CD4-positive, alpha-beta T cell treated with Interleukin-10 for 1 hour (primary cell): ENCODE measurements around the gene ADGRV1.

ENCODE experiments used
- DNase-seq: peaks from one replicate; pipeline ENCODE4 v3.0.0-alpha.2; 2020

Gene ADGRV1

DNA sequence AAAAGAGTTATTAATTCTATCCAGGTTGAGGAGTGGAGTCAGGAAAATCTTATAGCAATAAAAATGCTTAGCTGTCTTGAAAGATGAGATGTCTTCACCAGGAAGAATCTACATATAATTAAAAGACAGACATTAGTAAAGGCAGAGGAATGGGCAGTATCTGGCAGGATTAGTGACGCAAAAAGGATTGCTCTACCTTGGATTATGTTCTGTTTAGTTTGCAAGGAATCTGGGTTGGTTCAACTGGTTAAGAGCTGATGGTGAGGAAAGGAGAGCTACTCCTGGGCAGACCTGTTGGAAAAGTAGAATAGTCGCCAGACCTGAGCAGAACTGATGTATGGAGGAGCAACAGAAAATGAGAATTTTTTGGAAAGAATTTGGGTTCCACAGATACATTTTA, 318.5 kb downstream of the ADGRV1 start:
- DNase-seq, result no peak

DNA sequence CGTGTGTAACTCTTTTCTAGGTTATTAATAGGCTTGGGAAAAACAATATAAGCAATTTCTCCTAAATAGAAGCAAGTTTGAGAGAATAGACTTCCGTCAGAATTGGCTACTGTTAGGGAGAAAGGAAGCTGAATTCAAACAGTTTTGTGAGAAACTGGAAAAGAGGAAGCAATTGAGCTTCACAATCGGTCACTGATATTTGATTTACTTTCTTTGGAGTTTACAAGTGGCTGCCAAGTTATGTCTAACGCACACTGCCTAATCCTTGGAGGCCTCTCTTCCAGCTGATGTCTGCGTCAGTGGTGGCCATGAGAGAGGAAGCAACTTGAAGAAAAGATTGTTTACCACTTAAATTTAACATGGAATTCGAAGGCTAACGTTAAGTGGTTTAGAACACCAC, 319.5 kb downstream of the ADGRV1 start:
- no peak for DNase-seq

DNA sequence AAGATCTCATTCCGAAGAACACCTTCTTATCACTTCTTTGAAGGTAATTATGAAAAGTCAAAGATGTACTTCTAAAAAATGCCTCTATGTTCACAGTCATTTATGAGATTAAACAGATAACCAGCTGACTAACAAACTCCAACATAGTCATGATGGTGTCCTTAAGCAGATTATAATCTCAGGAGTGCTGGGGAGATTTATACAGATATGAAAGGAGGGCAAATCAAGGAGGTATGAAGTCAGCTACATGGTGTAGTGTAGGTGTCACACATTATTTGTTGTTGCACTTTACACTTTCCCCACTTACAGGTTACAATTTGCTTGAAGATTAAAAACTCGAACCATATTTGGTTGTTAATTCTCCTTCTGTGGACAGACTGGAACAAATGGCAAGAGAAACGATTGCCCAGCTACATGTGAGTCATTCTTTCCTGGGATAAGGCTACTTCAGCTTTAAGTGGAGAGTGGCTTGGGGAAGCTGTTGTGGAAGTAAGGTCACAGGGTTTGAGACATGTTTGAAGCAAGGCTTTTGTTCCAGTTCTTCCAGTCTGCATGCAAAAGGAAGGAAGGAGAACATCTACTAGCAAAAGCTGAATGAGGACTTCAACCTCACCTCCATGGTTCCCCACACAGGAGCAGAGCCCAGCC, 320.1 kb downstream of the ADGRV1 start:
- no peak for DNase-seq

DNA sequence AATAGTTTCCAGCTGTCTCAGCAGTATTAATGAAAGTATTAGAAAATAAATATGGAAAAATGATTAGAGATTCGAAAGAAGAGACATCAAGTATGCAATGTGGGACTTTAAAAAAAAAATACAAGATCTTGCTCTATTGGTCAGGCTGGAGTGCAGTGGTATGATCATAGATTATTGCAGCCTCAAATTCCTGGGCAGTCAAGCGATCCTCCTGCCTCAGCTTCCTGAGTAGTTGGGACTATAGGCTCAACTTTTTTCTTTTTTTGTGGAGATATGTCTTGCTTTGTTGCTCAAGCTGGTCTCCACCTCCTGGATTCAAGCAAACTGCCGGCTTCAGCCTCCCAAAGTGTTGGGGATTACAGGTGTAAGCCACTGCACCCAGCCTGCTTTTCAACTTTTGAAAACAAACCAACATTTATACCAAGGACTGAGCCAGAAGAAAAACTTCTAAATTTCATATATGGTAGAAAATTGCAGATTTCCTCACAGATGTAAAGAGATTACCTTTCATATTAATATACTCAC, 323.1 kb downstream of the ADGRV1 start:
- DNase-seq, result no peak

DNA sequence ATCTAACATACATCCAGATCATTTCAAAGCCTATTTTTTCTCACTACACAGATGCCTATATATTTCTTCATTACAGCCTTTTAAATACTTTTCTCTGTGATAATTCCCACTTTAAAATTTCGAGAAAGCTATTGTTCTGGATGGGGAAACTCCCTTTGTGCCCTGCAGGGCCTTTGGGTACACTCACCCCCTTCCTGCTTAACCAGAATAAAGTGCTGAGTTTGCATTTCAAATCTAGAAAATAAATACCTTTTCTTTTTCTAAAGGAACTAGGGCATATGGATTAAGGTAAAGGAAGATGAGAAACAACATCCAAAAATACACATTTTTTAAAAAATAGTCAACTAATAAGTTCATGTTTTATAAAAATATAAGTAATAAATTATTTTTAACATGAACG, 323.9 kb downstream of the ADGRV1 start:
- DNase-seq, result no peak

DNA sequence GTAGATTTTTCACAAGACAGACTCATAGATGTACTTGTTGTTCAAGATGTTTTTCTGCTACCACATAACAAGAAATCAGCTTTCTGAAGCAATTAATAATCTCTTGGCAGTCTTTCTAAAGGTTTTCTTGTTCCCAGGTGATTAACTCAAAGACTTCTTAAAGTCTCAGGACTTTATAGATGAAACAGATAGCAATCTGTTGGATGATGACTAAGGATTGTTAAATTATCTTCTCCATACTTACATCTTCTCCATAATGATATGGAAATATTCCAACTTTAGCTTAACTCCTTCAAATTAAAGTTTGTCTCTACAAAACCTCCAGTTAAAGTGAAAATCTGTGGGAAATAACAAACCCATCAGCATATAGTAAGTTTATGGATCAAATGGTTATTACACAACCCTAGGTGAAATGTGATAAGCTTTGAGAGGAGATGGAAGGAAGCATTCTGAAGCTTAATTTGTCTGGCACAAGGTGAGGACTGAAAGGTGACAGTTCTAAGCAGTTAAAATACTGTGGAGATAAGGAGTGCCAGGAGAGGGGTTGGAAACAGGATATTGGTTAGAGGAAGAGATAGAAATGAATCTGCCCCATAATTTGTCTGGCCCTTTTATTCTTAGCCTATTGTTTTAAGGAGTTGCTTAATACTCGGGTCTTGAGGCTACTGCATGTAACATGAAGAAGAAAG, 326.7 kb downstream of the ADGRV1 start:
- no peak for DNase-seq

DNA sequence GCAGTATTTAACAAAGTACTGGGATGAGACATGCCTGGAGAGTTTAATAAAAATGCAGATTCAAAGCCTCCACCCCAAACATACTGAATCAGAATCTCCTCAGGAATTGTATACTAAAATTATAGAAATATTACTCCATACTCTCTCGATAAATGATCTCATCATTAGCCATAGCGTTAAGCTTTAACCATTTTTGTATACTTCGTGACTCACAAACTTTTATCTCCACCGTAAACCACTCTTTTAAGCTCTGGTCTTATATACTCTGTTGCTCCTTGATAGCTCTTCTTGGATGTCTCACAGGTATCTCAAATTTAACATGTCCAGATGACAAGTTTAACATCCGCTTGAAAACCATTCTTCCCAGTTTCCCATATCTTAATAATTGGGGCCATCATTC, 327.8 kb downstream of the ADGRV1 start:
- no peak for DNase-seq

DNA sequence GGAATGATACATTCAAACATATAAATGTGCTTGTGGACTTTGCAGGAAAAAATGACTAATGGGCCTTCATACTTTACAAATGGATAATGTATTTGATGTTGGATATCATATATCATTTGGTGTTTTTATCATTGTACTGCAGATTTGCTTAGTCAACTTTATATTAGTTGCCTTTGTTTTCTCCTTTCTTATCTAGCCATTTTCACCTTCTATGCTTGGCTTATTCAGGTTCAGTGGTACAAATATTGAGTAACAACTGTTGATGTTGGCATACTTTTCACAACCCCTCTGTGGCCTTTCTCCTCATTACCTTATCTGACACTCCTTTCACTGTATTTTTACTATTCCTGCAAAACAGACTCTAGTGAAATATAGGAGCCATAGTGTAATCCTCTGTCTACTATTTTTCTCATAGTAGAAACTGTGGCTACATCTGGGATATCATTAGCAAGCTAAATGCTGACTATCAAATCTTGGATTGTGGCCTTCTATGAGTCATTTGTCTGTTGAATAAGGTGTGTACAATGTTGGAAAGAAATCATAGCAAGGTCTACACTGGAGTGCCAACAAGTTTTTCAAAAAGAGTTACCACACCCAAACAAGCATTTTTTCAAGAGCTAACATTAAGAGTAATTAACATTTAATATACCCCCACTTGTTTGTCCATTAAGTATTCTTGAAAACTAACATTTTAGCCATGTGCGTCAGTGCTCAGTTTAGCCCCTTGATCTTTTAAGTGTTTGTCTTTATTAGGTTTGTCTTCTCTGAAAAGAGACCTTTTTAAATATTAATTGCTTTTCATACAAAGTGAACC, 330.1 kb downstream of the ADGRV1 start:
- no peak for DNase-seq

DNA sequence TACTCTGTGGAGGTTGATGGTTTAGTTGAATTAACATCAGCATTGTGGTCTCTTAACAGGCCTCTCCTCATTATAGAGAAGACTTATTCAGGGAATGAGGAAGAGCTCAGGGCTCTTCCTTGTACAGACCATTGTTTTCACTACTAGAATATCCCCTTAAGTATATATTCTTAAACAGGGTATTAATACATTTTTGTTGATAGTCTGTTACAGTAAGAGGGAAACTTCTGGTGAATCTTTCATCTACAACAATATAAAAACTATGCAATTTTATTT, 330.7 kb downstream of the ADGRV1 start:
- DNase-seq, result no peak

DNA sequence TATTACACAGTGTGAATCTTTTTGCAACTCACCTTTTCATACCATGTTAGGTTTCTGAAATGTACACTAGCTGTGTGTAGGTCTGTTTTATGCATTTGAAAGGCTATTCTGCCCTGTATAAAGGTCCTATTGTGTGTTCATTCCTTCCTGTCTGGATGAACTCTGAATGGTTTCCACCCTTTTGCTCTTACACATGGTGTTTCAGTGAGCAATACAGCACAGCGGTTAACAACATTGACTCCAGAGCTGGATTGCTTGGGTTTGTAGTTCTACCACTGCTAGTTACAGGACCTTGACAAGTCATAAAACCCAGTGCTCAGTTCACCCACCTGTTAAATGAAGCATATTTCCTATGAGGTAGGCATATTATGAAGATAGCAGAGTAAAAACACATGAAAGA, 331.6 kb downstream of the ADGRV1 start:
- no peak for DNase-seq

DNA sequence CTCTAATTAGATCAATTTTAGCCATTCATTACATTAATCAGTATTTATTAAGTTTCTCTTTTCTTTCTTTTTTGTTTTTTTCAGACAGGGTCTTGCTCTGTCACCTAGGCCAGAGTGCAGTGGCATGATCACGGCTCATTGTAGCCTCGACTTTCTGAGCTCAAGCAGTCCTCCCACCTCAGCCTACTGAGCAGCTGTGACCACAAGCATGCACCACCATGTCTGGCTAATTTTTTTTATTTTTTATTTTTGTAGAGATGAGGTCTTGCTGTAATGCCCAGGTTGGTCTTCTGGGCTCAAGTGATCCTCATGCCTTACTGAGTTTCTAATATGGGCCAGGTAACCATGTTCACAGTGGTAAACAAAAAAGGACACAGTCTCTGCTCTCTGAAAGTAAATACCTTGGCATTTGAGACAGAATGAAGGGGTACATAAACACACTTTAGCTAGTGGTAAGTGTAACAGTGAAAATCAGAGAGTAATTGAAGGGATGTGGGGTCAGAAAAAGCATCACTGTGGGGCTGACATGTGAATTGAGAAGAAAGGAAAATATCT, 336.3 kb downstream of the ADGRV1 start:
- no peak for DNase-seq

DNA sequence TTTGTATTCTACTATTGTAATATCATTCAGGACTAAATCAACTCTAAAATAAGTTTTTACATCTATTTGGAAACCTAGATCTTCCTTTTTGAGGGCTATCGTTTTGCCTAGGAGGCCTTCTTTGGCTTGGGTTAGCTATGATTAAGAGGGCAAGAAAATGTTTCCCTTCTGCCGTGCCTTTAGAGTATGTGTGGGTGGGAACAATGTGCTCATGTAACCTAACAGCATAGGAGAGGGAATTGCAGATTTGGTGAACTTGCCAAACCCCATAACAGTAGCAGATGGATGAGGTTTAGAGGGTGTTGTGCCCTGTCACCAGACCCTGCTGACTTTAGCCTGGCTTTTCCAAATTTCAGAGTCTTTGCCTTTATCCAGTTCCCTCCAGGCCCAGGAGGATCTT, 339.0 kb downstream of the ADGRV1 start:
- no peak for DNase-seq

DNA sequence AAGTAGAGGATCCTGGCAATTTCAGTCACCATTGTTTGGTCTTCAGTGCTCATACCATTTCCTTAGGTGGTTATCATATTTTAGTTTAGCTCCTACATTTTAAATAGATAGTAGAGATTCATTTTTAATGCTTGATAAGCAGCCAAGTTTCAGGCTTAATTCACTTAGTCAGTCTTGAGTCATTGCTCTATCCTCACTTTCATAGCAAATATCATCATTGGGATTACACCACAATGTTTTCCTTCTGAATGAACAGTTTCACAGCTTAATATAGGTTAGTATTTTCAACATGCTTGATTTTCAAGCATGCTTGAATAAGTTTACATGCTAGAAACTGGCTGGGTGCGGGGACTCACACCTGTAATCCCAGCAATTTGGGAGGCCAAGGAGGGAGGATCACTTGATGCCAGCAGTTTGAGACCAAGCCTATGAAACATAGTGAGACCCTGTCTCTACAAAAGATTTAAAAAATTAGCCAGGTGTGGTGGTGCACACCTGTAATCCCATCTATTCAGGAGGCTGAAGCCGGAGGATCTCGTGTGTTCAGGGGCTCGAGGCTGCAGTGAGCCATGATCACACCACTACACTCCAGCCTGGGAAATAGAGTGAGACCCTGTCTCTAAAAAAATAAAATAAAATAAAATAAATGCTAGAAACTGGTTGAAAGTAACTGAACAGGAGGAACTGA, 339.9 kb downstream of the ADGRV1 start:
- DNase-seq, result no peak

DNA sequence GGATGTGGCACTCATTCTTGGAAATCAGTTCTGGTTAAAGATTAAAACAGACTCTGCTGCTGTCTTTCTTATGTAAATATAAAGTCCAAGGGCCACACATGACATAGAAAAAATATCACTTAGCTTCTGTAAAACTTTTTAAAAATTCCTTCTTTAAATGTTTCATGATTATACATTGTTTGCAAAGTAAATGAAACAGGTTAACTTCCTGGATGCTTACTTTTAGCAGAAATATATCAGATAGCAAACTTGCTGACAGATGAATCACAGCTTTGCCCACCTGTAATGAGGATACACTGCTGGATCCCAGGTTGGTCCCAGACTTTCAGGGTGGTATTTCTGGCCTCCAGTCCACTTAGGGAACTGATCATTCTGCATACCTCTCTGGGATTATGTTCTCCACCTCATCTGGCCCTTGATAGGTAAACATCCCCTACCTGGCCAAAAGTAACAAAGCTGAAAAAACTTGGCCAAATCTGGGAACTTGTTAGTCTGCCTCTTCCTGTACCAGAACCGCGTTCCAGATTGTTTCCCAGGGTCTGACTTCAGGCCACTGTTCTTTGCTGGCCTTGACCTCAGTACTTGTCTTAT, 340.5 kb downstream of the ADGRV1 start:
- no peak for DNase-seq

DNA sequence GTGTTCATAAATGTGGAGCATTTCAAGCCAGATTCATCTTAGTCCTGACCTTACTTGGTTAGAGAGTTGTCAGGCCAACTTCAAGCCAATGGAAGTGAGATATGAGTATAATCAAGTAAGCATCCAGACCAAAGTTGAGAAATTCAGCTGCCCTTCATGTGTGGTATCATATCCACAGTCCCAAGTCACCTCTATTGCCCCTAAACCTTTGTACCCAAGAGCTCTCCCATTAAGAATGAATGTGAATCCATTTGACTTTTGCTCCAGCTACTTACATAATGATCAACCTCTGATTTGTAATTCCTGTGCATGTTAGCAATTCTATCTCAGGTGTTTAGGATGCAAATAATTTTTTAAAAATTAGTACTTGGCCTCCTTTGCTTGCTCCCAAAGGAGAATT, 342.7 kb downstream of the ADGRV1 start:
- no peak for DNase-seq

DNA sequence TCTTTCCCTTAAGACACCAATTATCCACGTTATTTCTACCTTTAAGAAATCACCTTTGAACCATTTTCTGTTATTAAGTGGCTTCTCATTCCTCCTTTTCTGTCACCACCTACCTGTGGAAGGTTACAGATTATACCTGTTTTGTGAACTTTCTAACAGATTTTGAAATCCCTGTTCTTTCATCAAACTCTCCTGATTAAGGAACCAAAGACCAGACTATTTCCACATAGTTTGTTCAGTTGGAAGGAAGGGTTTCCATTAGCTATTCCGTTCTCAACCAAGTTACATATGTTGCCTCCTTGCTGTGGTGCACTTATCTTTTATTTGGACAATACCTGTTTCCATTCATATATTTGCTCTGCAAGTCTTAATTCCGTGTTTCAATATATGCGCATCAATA, 343.6 kb downstream of the ADGRV1 start:
- DNase-seq, result no peak

DNA sequence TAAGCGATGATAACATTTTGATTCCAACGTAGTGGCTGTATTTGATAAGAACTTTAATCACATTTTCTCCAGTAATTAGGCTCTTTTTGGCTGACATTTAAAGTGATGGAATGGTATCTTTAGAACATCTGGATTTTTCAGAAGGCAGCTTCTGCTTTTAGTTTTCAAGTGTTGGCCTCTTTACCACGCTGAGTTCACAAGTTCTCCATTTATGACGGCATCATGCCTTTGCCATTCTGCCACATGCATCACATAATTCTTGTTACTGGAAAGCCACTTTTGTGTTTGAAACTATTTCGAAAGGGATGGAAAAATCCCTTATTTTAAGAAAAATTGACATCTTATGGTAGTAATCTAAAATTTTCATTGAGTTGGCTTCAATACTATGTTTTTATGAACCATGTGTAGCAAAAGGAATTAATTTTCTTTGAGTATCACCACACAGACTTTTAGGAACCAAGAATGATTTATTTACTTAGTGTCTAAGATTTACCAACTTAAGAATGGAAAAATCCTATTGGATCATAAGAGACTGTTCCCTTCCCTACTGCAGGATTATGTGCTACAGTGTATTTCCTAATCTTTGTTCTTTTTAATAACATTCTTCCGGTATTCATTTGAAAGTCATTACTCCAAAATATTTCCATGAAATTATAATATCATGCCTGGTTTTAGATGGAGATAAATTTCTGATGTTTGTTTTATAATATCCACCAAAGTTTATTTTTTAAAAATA, 344.2 kb downstream of the ADGRV1 start:
- no peak for DNase-seq

DNA sequence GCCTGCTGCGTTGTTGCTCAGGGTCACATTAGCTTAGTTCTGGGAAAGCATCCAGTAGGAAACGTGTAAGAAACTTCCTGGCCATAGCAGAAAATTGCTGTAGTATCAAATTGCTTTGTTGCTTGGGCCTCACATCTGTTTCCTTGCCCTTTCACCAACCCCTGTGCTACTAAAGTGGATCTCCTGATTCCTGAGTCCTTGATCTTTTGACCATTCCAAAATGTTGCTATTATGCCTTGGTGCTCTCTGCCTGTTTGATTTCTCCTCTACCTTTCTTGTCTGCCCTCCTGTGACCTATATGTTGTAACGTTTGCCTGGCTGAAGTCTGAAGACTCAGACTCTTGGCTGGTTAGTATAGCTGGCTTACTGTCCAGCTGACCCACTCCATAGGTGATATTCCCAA, 350.5 kb downstream of the ADGRV1 start:
- DNase-seq, result no peak

DNA sequence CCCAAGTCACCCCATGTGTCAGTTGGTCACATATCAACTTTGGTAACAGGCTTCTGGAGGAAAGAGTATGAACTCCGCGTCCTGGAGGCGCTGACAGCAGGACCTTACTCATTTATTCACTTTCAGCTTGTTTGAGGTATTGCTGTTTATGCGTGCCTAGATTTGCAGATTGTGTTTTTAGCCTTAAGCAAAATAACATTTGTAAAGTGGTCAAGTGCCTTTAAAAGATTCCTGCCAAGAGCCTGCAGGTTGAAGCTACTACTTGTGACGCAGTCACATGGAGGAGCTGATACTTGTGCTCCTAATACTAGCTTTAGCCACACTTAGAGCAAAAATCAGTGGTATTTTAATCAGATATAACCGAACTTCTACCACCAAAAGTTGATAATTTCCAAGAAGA, 351.3 kb downstream of the ADGRV1 start:
- DNase-seq, result no peak

DNA sequence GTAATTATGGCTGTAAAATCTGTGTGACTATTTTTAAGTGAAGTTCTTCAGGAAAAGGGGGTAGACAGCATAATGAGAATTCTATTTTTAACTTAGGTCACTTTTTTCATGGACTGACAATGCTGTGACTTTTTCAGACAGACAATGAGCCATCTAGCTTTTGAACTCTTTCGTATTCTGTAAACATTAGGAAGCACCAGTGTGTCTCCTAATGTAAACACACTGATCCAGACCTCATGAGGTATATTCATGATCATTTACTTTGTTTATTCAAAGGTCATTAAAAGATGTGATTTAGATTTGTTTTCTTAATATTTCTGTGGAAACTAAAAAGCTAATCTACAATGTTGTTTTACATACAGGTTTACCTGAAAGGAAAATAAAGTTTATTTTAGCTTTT, 352.6 kb downstream of the ADGRV1 start:
- DNase-seq, result no peak

DNA sequence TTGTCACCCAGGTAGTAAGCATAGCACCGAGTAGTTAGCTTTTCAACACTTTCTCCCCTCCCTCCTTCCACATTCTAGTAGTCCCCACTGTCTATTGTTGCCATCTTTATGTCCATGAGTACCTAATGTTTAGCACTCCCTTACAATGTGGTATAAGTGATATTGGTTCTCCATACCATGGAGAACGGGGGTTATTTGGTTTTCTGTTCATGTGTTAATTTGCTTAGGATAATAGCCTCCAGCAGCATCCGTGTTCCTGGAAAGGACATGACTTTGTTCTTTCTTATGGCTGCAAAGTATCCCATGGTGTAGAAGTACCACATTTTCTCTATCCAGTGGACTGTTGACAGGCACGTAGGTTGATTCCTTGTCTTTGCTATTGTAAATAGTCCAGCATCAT, 353.9 kb downstream of the ADGRV1 start:
- no peak for DNase-seq

DNA sequence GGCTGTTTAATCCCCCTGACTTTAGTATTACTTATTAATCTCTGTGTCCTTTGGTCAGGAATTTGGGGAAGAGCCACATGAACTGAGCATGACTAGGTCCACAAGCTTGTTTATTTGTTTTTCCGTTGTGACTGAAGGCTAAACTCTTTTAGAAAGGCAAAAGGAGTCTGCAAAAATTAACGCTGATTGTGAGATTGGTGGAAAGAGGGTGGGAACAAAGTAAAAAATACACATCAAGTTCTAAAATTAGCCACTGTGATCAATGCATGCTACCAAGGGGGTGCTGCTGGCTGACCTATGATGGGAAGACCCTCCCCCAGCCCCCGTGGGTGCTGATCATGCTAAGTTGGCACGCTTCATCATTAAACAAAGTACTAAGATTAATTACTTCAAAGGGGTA, 356.8 kb downstream of the ADGRV1 start:
- DNase-seq, result no peak
